Osteocyte (in vitro differentiated cells): ENCODE results near the gene RNF208. TPM values are rescaled to one million over a fixed set of nuclear protein-coding genes. Genes with fewer than 3 reads are reported as not detected.
A peak's percentile ranks its signal among the peaks of the same experiment; 100 is the strongest.

ENCODE experiments used
- DNase-seq: peaks from one replicate; pipeline ENCODE4 v3.0.0; 2021; ENCODE audit warnings: mixed read lengths; ENCODE audit not compliant: unreplicated experiment; ENCODE audit errors: extremely low spot score
- H3K27ac Mint-ChIP-seq: one replicate; pipeline ENCODE4 v1.8.0; 2021; ENCODE audit warnings: mild to moderate bottlenecking, mixed read lengths; ENCODE audit not compliant: unreplicated experiment
- H3K27me3 Mint-ChIP-seq: one replicate; pipeline ENCODE4 v1.8.0; 2021; ENCODE audit warnings: mixed read lengths; ENCODE audit not compliant: unreplicated experiment
- H3K36me3 Mint-ChIP-seq: one replicate; pipeline ENCODE4 v1.8.0; 2021; ENCODE audit warnings: mixed read lengths; ENCODE audit not compliant: unreplicated experiment
- H3K4me1 Mint-ChIP-seq: one replicate; pipeline ENCODE4 v1.8.0; 2021; ENCODE audit warnings: mixed read lengths; ENCODE audit not compliant: unreplicated experiment
- H3K4me3 Mint-ChIP-seq: one replicate; pipeline ENCODE4 v1.8.0; 2021; ENCODE audit warnings: mild to moderate bottlenecking, moderate library complexity, mixed read lengths; ENCODE audit not compliant: unreplicated experiment
- H3K9me3 Mint-ChIP-seq: one replicate; pipeline ENCODE4 v1.8.0; 2021; ENCODE audit warnings: mixed read lengths; ENCODE audit not compliant: unreplicated experiment
- CTCF ChIP-seq: fragments of 200-600 bp; sonication (generic); IDR thresholded peaks from 2 replicates; pipeline ENCODE4 v1.5.0; 2021; ENCODE audit warnings: antibody characterized with exemption, mild to moderate bottlenecking, moderate library complexity
- total RNA-seq: library from RNA; stranded (reverse); gene quantifications from 2 replicates; pipeline ENCODE4 v1.2.1, GENCODE V29; 2021

RNF208 gene
- total RNA-seq, 1 donor from 2014 or later: 7.2 TPM

GRCh38 chr9:137188490-137189296 is 33.3 kb downstream of the RNF208 start, which contains the start of the genes ANAPC2 and SSNA1:
Gene ANAPC2, minus strand, starts transcription at chr9:137188560. Its CDS starts 28 bp downstream, at chr9:137188532.
Gene SSNA1, plus strand, starts transcription at chr9:137188676. Its CDS starts 51 bp downstream, at chr9:137188727.
- H3K27me3 Mint-ChIP-seq: no peaks in the 10 kb centered on the region
- peak within 1 kb of the TSS; percentile 95 for H3K27ac Mint-ChIP-seq
- DNase-seq: peak; percentile 98
- peaks cover 14% of the 10 kb centered on the region for H3K36me3 Mint-ChIP-seq
- H3K4me3 Mint-ChIP-seq: peak within 1 kb of the TSS; percentile 91
- TF ChIP-seq CTCF: peak; percentile 41
- H3K9me3 Mint-ChIP-seq: no peaks in the 10 kb centered on the region
- H3K4me1 Mint-ChIP-seq: peaks cover 35% of the 10 kb centered on the region

GRCh38 chr9:137188086-137188489 is 34.0 kb downstream of the RNF208 start:
- Mint-ChIP-seq H3K4me1 (peaks cover 32% of the 10 kb centered on the region), H3K27me3 (no peaks in the 10 kb centered on the region), H3K9me3 (no peaks in the 10 kb centered on the region), H3K36me3 (peaks cover 14% of the 10 kb centered on the region), H3K4me3 (peak overlapping the region; percentile 89), H3K27ac (peak overlapping the region; percentile 82)
- no peak for TF ChIP-seq CTCF
- DNase-seq: no peak

DNA sequence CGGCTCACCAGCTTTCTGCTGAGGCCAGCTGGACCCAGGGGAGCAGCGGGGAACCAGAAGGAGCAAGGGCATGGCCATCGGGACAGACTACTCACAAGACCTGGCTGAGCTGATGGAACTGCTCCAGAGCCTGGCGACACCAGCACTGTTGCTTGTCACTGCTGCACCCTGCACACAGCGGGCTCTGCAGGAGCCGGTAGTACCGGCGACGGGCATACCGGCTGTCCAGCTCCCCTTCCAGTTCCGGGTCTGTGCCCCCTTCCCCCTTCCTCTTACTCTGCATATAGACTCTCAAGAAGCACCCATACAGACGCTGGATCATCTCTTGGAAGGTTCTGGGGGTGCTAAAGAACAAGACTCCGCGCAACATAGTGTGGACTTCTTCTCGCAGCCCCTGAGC is 34.7 kb downstream of the RNF208 start:
- Mint-ChIP-seq H3K27ac (peak overlapping the region; percentile 82), H3K4me1 (peaks cover 32% of the 10 kb centered on the region), H3K36me3 (peaks cover 14% of the 10 kb centered on the region), H3K4me3 (peak overlapping the region; percentile 89), H3K27me3 (no peaks in the 10 kb centered on the region), H3K9me3 (no peaks in the 10 kb centered on the region)
- TF ChIP-seq CTCF: no peak
- DNase-seq: no peak

- Mint-ChIP-seq H3K36me3 (peaks cover 18% of the 10 kb centered on the region), H3K27ac (no peak overlapping the region), H3K27me3 (no peaks in the 10 kb centered on the region), H3K4me1 (peaks cover 32% of the 10 kb centered on the region), H3K4me3 (peak overlapping the region; percentile 89), H3K9me3 (no peaks in the 10 kb centered on the region)
- no peak for DNase-seq
- TF ChIP-seq CTCF: no peak
Observed at GRCh38 chr9:137186385-137186784, 35.7 kb downstream of the RNF208 start.

DNA sequence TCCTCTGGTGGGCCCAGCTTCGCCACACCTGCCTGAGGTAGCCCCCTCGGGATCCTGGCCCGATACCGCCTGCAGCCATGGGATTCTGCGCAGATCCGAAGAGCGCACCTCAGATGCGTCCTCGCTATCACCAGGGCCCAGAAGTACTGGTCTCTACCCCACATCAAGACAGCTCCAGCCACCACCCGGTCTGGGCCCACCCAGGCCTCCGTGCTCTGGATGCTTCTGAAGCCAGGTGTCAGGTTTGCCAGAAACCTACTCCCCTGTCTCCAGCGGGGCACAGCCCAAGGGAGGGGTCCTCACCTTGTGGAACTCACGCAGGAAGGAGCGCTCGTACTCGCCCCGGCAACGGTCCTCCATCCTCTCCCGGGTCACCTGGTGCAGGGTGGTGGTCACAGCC is 36.1 kb downstream of the RNF208 start:
- H3K27ac Mint-ChIP-seq: no peak overlapping the region
- H3K27me3 Mint-ChIP-seq: no peaks in the 10 kb centered on the region
- H3K36me3 Mint-ChIP-seq: peaks cover 15% of the 10 kb centered on the region
- no peak for TF ChIP-seq CTCF
- H3K9me3 Mint-ChIP-seq: no peaks in the 10 kb centered on the region
- DNase-seq: no peak
- H3K4me3 Mint-ChIP-seq: peak overlapping the region; percentile 89
- peaks cover 32% of the 10 kb centered on the region for H3K4me1 Mint-ChIP-seq
